Measurements from ENCODE around the gene VCX3A.
"Not testable (repeated sequence)": the region's sequence is repeated elsewhere in the genome, so short reads cannot be mapped to it uniquely, and the experiment has no call there.

Gene VCX3A

DNA sequence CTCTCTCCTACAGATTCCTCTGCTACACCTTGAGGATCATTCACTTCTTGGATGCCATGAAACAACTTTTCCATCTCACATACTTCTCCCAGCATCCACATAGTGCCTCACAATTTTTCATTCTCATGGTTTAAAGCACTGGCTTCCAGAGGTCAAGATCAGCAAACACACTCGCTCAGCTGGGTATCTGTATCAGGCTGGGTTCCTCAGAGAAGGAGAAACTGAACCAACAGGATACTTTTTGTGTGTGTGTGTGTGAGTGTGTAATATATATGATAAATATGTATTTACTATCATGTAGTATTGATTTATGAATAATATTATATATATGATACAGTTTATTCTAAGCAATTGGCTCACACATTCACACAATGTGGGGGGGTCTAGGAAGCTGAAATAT, at the start of gene VCX3A:
Gene VCX3A (minus strand): TSS at position 101 of the 400 bp plus-strand sequence. CDS start 621 bp downstream, outside the sequence.
- H3K27me3 ChIP-seq (replicated peaks); H3K36me3 ChIP-seq (replicated peaks); in situ Hi-C loops (cut with HindIII; ENCODE audit: low pct_ligation_motif_present, low sequenced_read_pairs); H3K27ac ChIP-seq; DNase-seq; H3K4me3 ChIP-seq (ENCODE audit: low read depth, low read length): not testable (repeated sequence)

DNA sequence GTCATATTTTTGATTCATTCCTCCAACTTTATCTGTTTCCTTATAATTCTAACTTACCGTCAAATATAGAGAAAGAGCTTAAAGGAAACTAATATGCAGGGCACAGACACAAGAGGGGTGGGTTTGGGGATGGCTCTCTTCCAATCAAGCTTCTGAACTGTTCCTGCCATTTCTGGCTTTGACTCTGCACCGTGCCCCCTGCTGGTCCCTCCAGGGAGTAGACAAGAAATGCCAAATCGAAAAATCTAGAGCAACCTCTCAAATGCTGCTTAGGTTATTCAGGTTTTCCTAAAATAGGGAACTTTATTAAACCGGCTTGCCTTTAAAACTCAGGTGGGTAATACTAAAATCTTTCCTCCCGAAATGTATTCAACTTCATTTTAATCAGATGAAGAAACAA, 39.8 kb upstream of the VCX3A start:
- TF ChIP-seq, protein P1, sequence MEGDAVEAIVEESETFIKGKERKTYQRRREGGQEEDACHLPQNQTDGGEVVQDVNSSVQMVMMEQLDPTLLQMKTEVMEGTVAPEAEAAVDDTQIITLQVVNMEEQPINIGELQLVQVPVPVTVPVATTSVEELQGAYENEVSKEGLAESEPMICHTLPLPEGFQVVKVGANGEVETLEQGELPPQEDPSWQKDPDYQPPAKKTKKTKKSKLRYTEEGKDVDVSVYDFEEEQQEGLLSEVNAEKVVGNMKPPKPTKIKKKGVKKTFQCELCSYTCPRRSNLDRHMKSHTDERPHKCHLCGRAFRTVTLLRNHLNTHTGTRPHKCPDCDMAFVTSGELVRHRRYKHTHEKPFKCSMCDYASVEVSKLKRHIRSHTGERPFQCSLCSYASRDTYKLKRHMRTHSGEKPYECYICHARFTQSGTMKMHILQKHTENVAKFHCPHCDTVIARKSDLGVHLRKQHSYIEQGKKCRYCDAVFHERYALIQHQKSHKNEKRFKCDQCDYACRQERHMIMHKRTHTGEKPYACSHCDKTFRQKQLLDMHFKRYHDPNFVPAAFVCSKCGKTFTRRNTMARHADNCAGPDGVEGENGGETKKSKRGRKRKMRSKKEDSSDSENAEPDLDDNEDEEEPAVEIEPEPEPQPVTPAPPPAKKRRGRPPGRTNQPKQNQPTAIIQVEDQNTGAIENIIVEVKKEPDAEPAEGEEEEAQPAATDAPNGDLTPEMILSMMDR (IDR thresholded peaks at IDR 0.05; ENCODE audit: low read depth, low read length, missing control alignments): peak; percentile 40
- Histone ChIP-seq H3K27me3 (replicated peaks) (no peaks in the 10 kb centered on the region), H3K27ac (no peak overlapping the region), H3K36me3 (replicated peaks) (no peaks in the 10 kb centered on the region), H3K4me3 (ENCODE audit: low read depth, low read length) (no peak overlapping the region)
- DNase-seq: no peak
- in situ Hi-C loops (cut with HindIII; ENCODE audit: low pct_ligation_motif_present, low sequenced_read_pairs): no loop called here

DNA sequence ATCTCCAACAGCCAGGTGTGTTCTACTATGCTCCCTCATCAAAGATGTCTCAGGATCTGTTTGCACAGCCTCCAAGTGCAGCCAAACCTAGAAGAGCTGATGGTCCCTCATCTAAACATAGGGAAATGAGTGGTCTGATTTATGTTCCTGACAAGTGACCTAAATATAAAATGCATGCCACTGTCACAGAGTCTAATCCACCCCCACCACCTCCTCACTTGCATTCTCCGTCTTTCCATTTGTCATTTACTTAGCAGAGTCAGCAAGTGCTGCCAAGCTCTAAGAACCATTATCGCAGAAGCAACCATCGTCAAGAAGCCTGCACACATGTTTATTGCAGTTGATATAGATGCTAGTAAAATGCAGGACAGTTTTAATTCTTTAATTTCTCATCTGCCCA, 33.1 kb upstream of the VCX3A start:
- in situ Hi-C loops (cut with HindIII; ENCODE audit: low pct_ligation_motif_present, low sequenced_read_pairs): no loop called here
- no peaks in the 10 kb centered on the region for H3K36me3 ChIP-seq (replicated peaks)
- no peak overlapping the region for H3K27ac ChIP-seq
- no peaks in the 10 kb centered on the region for H3K27me3 ChIP-seq (replicated peaks)
- DNase-seq: no peak
- TF ChIP-seq, protein P1 (IDR thresholded peaks at IDR 0.05; ENCODE audit: low read depth, low read length, missing control alignments): no peak
- no peak overlapping the region for H3K4me3 ChIP-seq (ENCODE audit: low read depth, low read length)

DNA sequence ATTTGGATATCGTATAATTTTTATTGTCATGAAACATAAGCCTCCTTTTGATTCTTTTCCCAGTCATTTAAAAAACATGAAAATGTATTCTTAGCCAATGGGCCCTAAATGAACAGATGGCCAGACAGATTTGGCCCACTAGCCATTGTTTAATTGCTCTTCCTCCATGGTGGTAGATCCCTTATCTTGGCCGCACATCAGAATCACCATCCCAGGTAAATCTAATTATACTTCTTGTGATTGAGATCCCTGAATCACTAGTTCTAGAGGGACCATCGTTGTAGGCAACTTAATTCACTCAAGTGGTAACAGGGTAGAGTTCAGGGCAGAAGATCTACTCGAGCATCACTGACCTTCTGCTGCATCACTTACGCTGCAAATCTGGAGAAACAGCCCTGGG, 24.1 kb upstream of the VCX3A start:
- H3K27ac ChIP-seq: no peak overlapping the region
- no peak for DNase-seq
- in situ Hi-C loops (cut with HindIII; ENCODE audit: low pct_ligation_motif_present, low sequenced_read_pairs): no loop called here
- no peak overlapping the region for H3K4me3 ChIP-seq (ENCODE audit: low read depth, low read length)
- TF ChIP-seq, protein P1 (IDR thresholded peaks at IDR 0.05; ENCODE audit: low read depth, low read length, missing control alignments): no peak
- H3K36me3 ChIP-seq (replicated peaks): no peaks in the 10 kb centered on the region
- no peaks in the 10 kb centered on the region for H3K27me3 ChIP-seq (replicated peaks)

DNA sequence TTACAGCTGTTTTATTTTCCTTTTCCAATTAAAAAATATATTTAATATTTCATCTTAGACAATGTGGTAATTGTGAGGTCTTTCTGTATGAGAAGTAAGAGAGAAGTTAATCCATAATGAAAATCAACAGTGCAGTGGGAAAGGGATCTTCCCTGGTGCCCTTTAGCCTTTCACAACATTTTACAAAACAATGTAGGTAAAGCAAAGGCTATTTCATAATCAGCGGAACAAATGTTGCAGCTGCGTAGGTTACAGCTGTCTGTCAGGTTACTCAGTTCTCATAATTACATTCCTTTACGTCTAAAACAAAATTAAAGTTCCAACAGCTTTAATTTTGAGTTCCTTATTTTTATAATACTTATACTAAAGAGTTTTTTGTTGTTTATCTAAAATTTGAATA, 22.8 kb upstream of the VCX3A start:
- no peaks in the 10 kb centered on the region for H3K36me3 ChIP-seq (replicated peaks)

DNA sequence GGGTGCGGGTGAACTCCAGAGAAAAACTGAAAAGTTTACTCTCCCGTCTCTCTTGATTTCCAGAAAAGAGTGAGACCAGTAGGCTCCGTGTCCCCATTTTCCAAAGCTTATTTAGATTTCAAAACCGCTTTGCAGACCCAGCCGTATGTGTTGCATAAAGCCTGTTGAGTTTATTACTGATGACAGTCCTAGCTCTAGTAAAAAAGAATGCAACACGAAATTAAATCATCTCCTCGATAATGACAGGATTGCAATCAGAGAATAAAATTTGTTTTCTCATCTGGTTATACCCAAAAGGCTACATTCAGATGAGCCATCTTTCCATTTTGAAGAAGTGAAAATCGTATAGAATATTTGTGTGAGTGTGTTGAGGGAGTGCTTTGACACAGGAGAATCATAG, 16.1 kb upstream of the VCX3A start:
- Histone ChIP-seq H3K36me3 (replicated peaks) (no peaks in the 10 kb centered on the region), H3K27me3 (replicated peaks) (no peaks in the 10 kb centered on the region), H3K27ac (no peak overlapping the region), H3K4me3 (ENCODE audit: low read depth, low read length) (no peak overlapping the region)
- TF ChIP-seq, protein P1 (IDR thresholded peaks at IDR 0.05; ENCODE audit: low read depth, low read length, missing control alignments): no peak
- in situ Hi-C loops (cut with HindIII; ENCODE audit: low pct_ligation_motif_present, low sequenced_read_pairs): no loop called here
- DNase-seq: no peak

More for the DNA sequence above, 22.8 kb upstream of the VCX3A start:
- no peak for DNase-seq
- no peak overlapping the region for H3K27ac ChIP-seq
- no peaks in the 10 kb centered on the region for H3K27me3 ChIP-seq (replicated peaks)
- no peak overlapping the region for H3K4me3 ChIP-seq (ENCODE audit: low read depth, low read length)
- in situ Hi-C loops (cut with HindIII; ENCODE audit: low pct_ligation_motif_present, low sequenced_read_pairs): no loop called here
- TF ChIP-seq, protein P1 (IDR thresholded peaks at IDR 0.05; ENCODE audit: low read depth, low read length, missing control alignments): no peak

All from brain microvascular endothelial cell (primary cell).